ENCODE measurements around the gene SLC9A3. TPM values are rescaled to one million over a fixed set of nuclear protein-coding genes. Genes with fewer than 3 reads are reported as not detected.

Gene SLC9A3
- total and polyA plus RNA-seq, 2 of the 13 experiments (the other 11 are each of a cell fraction or from before 2014, with no cell fraction given), result 1.5 to 1.8 TPM

GRCh38 chr5:453725-454481 is 70.3 kb downstream of the SLC9A3 start (continued):
- no peak for TF ChIP-seq TEAD2 (CRISPR knock-in tag; IDR thresholded peaks at IDR 0.05)
- TF ChIP-seq ZFP90 (CRISPR knock-in tag; IDR thresholded peaks at IDR 0.05; ENCODE audit: borderline replicate concordance), result no peak

GRCh38 chr5:452978-453710 is 71.1 kb downstream of the SLC9A3 start:
- Histone ChIP-seq H3K4me1 (ENCODE audit: insufficient read depth, low read length) (no peaks in the 10 kb centered on the region), H2AFZ (ENCODE audit: low read length) (no peak overlapping the region), H3K27ac (ENCODE audit: extremely low read length, insufficient read depth, low read length) (no peak overlapping the region), H3K79me2 (ENCODE audit: insufficient read depth, low read length) (no peaks in the 10 kb centered on the region), H3K9ac (ENCODE audit: insufficient read depth, low read depth, low read length) (no peak overlapping the region), H3K36me3 (replicated peaks in 1 of 2; ENCODE audit: control insufficient read depth in 1 of 2, insufficient read depth in 2 of 2, low read length in 2 of 2) (peaks cover 39 to 84% of the 10 kb centered on the region in 2 experiments; a peak in 4 of 5 replicates), H3K4me3 (replicated peaks in 1 of 3; ENCODE audit: insufficient read depth in 1 of 3, low read depth in 2 of 3, low read length in 3 of 3) (no peak overlapping the region), H3K9me3 (ENCODE audit: low read length) (peaks cover 6% of the 10 kb centered on the region; the same call in 1 of the 2 replicates), H3K27me3 (ENCODE audit: control insufficient read depth in 1 of 2, insufficient read depth in 2 of 2, low read length in 2 of 2) (no peaks in the 10 kb centered on the region), H3K4me2 (ENCODE audit: low read depth, low read length) (no peak overlapping the region), H4K20me1 (ENCODE audit: insufficient read depth, low read length) (0 out of 2 replicates have a peak, but pooled peaks cover 3% of the 10 kb centered on the region)
- ATAC-seq, result no peak
- intact Hi-C loops (cut with micrococcal nuclease; ENCODE audit: unreplicated experiment) (no loop called here), in situ Hi-C loops (cut with HindIII; ENCODE audit: extremely low pct_ligation_motif_present, low pct_unique_long_range_greater_than_20kb) (no loop called here)
- ChIA-PET CTCF (ENCODE audit: low intra/inter-chr PET ratio, low total read pairs) (no interaction called here), POLR2A (no interaction called here)
- DNase-seq (ENCODE audit: low spot score), result no peak
- 96% methylated on average over 14 of the region's 17 CpGs for WGBS (ENCODE audit: low lambda C conversion rate)
- no TSS peak for BruUV-seq (replicated peaks)
- TF ChIP-seq KMT2A (CRISPR knock-in tag; IDR thresholded peaks at IDR 0.05) (no peak), ZNF569 (CRISPR knock-in tag; IDR thresholded peaks at IDR 0.05; ENCODE audit: borderline replicate concordance) (no peak), ZNF564 (CRISPR knock-in tag; IDR thresholded peaks at IDR 0.05) (no peak), CREBL2 (CRISPR knock-in tag; IDR thresholded peaks at IDR 0.05; ENCODE audit: borderline replicate concordance) (no peak), ZSCAN9 (CRISPR knock-in tag; IDR thresholded peaks at IDR 0.05; ENCODE audit: borderline replicate concordance) (no peak), ZSCAN25 (CRISPR knock-in tag; IDR thresholded peaks at IDR 0.05) (no peak), ZNF317 (CRISPR knock-in tag; IDR thresholded peaks at IDR 0.05) (no peak), ZNF180 (CRISPR knock-in tag; IDR thresholded peaks at IDR 0.05; ENCODE audit: borderline replicate concordance, low read depth) (no peak), HIVEP1 (CRISPR knock-in tag; IDR thresholded peaks at IDR 0.05) (no peak), FIP1L1 (IDR thresholded peaks at IDR 0.05; ENCODE audit: borderline replicate concordance, insufficient read depth, low read depth, low read length) (no peak), AKAP8 (CRISPR knock-in tag; IDR thresholded peaks at IDR 0.05) (no peak), ZFP91 (CRISPR knock-in tag; IDR thresholded peaks at IDR 0.05; ENCODE audit: borderline replicate concordance) (no peak), SMARCC2 (IDR thresholded peaks at IDR 0.05) (no peak), KDM5B (CRISPR knock-in tag; IDR thresholded peaks at IDR 0.05; ENCODE audit: borderline replicate concordance) (no peak), GZF1 (CRISPR knock-in tag; IDR thresholded peaks at IDR 0.05) (no peak), ATF5 (CRISPR knock-in tag; IDR thresholded peaks at IDR 0.05; ENCODE audit: low read depth) (no peak), GPN1 (CRISPR knock-in tag; IDR thresholded peaks at IDR 0.05; ENCODE audit: borderline replicate concordance) (no peak)
- FAIRE-seq, result no peak

Data from HepG2 (cell line).